Ishikawa (cell line): Measurements from ENCODE around the gene FLRT3.

Experiments
- CREB1 ChIP-seq: IDR thresholded peaks from 2 replicates; pipeline ENCODE4 v1.6.1; 2012; ENCODE audit warnings: low read depth
- EP300 ChIP-seq: IDR thresholded peaks from 2 replicates; pipeline ENCODE4 v1.6.1; 2012; ENCODE audit warnings: borderline replicate concordance
- FOXM1 ChIP-seq: IDR thresholded peaks from 2 replicates; pipeline ENCODE4 v1.6.1; 2012; ENCODE audit warnings: low read depth, borderline replicate concordance
- RAD21 ChIP-seq: IDR thresholded peaks from 2 replicates; pipeline ENCODE4 v1.6.1; 2012; ENCODE audit warnings: low read depth
- TEAD4 ChIP-seq: IDR thresholded peaks from 2 replicates; pipeline ENCODE4 v1.6.1; 2012
- YY1 ChIP-seq: IDR thresholded peaks from 2 replicates; pipeline ENCODE4 v1.6.1; 2012; ENCODE audit warnings: low read depth
- TF ChIP-seq, protein P1 (sequence below): IDR thresholded peaks from 2 replicates; pipeline ENCODE4 v1.6.1; 2012; ENCODE audit warnings: low read depth, mild to moderate bottlenecking
- TF ChIP-seq, protein P2 (sequence below): IDR thresholded peaks from 2 replicates; pipeline ENCODE4 v1.6.1; 2012
- TF ChIP-seq, protein P3 (sequence below): IDR thresholded peaks from 2 replicates; pipeline ENCODE4 v1.6.1; 2012

DNA sequence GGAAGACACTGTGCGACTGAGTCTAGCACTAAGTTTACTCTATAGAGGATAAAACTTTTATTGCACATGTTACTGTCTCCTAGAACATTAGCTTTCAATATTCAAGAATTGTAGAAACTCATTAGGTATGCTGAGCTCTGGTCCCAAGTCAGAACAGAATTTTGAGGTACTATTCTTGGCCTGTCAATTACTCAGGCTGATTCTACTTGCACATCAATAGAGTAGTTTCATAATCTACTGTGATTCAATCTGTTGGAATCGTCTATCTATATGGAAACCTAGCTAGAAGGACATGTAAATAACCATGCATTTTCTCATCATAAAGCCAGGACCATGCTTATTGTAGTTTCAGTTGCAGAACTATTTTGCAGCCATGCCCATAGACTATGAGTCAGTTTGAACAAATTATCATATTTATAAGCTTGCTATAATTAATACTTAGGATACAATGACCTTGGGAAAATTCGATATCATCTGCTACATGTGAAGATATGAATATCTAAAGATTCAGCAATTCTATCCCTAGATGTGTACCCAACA is 41.6 kb downstream of the FLRT3 start:
- TF ChIP-seq YY1 = no peak
- TF ChIP-seq EP300 = no peak
- no peak for TF ChIP-seq FOXM1
- TF ChIP-seq CREB1 = no peak
- TF ChIP-seq, protein P1, sequence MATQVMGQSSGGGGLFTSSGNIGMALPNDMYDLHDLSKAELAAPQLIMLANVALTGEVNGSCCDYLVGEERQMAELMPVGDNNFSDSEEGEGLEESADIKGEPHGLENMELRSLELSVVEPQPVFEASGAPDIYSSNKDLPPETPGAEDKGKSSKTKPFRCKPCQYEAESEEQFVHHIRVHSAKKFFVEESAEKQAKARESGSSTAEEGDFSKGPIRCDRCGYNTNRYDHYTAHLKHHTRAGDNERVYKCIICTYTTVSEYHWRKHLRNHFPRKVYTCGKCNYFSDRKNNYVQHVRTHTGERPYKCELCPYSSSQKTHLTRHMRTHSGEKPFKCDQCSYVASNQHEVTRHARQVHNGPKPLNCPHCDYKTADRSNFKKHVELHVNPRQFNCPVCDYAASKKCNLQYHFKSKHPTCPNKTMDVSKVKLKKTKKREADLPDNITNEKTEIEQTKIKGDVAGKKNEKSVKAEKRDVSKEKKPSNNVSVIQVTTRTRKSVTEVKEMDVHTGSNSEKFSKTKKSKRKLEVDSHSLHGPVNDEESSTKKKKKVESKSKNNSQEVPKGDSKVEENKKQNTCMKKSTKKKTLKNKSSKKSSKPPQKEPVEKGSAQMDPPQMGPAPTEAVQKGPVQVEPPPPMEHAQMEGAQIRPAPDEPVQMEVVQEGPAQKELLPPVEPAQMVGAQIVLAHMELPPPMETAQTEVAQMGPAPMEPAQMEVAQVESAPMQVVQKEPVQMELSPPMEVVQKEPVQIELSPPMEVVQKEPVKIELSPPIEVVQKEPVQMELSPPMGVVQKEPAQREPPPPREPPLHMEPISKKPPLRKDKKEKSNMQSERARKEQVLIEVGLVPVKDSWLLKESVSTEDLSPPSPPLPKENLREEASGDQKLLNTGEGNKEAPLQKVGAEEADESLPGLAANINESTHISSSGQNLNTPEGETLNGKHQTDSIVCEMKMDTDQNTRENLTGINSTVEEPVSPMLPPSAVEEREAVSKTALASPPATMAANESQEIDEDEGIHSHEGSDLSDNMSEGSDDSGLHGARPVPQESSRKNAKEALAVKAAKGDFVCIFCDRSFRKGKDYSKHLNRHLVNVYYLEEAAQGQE = no peak
- TF ChIP-seq TEAD4 = no peak
- TF ChIP-seq, protein P2, sequence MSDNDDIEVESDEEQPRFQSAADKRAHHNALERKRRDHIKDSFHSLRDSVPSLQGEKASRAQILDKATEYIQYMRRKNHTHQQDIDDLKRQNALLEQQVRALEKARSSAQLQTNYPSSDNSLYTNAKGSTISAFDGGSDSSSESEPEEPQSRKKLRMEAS = no peak
- TF ChIP-seq, protein P3, sequence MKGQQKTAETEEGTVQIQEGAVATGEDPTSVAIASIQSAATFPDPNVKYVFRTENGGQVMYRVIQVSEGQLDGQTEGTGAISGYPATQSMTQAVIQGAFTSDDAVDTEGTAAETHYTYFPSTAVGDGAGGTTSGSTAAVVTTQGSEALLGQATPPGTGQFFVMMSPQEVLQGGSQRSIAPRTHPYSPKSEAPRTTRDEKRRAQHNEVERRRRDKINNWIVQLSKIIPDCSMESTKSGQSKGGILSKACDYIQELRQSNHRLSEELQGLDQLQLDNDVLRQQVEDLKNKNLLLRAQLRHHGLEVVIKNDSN = no peak
- no peak for TF ChIP-seq RAD21
